Renal cortex interstitium (tissue), 11 donors: ENCODE measurements around the gene PLCG2. TPM values are rescaled to one million over a fixed set of nuclear protein-coding genes. Genes with fewer than 3 reads are reported as not detected.
"Not testable (repeated sequence)": the region's sequence is repeated elsewhere in the genome, so short reads cannot be mapped to it uniquely, and the experiment has no call there.

ENCODE experiments used
- DNase-seq, 11 donors: peaks; one replicate each; pipeline ENCODE4 v3.0.0-alpha.2; 2013; ENCODE audit warnings: low read depth in 9 of 11, low spot score in 4 of 11; ENCODE audit errors: extremely low read depth in 1 of 11
- polyA plus RNA-seq, 3 donors: library from polyadenylated mRNA; unstranded; fragments of 120-200 nt; gene quantifications; one replicate each; pipeline ENCODE4 v1.2.1, GENCODE V29; 2013; ENCODE audit not compliant: insufficient read length in 3 of 3

The PLCG2 gene
- polyA plus RNA-seq, 3 donors: 30.1 to 70.6 (median 33.5) TPM

GRCh38 chr16:81937305-81938038, 158.4 kb downstream of the PLCG2 start:
- peak in 3 of 11 donors; percentile 13 to 30 (median 24) for DNase-seq

GRCh38 chr16:81938326-81939163, 159.5 kb downstream of the PLCG2 start:
- DNase-seq: no peak

- DNase-seq: no peak
Measured at GRCh38 chr16:81939164-81940056, 160.3 kb downstream of the PLCG2 start.

GRCh38 chr16:81940781-81941560, 161.9 kb downstream of the PLCG2 start:
- DNase-seq: peak in 8 of 11 donors; percentile 10 to 58 (median 21)

GRCh38 chr16:81942007-81942601, 163.0 kb downstream of the PLCG2 start:
- no peak for DNase-seq

GRCh38 chr16:81945665-81946064, 166.6 kb downstream of the PLCG2 start:
- no peak for DNase-seq

GRCh38 chr16:81946206-81946605, 167.1 kb downstream of the PLCG2 start:
- no peak for DNase-seq

GRCh38 chr16:81951564-81951963, 172.5 kb downstream of the PLCG2 start:
- no peak for DNase-seq

- DNase-seq: no peak
Measured at GRCh38 chr16:81956213-81956948, 177.3 kb downstream of the PLCG2 start.

- no peak for DNase-seq
Measured at GRCh38 chr16:81964808-81965207, 185.7 kb downstream of the PLCG2 start.

- no peak for DNase-seq
Measured at GRCh38 chr16:81967358-81967757, 188.3 kb downstream of the PLCG2 start.

GRCh38 chr16:81971853-81972252, 192.8 kb downstream of the PLCG2 start:
- DNase-seq: no peak

- DNase-seq: no peak
Measured at GRCh38 chr16:81973737-81974136, 194.6 kb downstream of the PLCG2 start.

- DNase-seq: no peak
Measured at GRCh38 chr16:81975637-81976036, 196.5 kb downstream of the PLCG2 start.

- not testable (repeated sequence) for DNase-seq
Measured at GRCh38 chr16:81977335-81977942, 198.3 kb downstream of the PLCG2 start.

GRCh38 chr16:81987121-81987520, 208.0 kb downstream of the PLCG2 start:
- no peak for DNase-seq

- DNase-seq: no peak
Measured at GRCh38 chr16:81987706-81988105, 208.6 kb downstream of the PLCG2 start.
